ENCODE measurements around the gene TTLL11. TPM values are rescaled to one million over a fixed set of nuclear protein-coding genes. Genes with fewer than 3 reads are reported as not detected.
A peak's percentile ranks its signal among the peaks of the same experiment; 100 is the strongest.

TTLL11 gene
- total RNA-seq, 3 donors from 2014 or later: 6.0 to 22.2 (median 6.4) TPM

- intact Hi-C loops (cut with DNase I, micrococcal nuclease): no loop called here
- no peak for ATAC-seq
- Histone ChIP-seq H3K4me1 (ENCODE audit: low read depth) (no peaks in the 10 kb centered on the region), H3K36me3 (ENCODE audit: low read depth) (no peaks in the 10 kb centered on the region), H3K4me3 (no peak overlapping the region), H3K9me3 (no peaks in the 10 kb centered on the region)
- DNase-seq: peak in 1 of 3 donors; percentile 10
- TF ChIP-seq, protein P1, sequence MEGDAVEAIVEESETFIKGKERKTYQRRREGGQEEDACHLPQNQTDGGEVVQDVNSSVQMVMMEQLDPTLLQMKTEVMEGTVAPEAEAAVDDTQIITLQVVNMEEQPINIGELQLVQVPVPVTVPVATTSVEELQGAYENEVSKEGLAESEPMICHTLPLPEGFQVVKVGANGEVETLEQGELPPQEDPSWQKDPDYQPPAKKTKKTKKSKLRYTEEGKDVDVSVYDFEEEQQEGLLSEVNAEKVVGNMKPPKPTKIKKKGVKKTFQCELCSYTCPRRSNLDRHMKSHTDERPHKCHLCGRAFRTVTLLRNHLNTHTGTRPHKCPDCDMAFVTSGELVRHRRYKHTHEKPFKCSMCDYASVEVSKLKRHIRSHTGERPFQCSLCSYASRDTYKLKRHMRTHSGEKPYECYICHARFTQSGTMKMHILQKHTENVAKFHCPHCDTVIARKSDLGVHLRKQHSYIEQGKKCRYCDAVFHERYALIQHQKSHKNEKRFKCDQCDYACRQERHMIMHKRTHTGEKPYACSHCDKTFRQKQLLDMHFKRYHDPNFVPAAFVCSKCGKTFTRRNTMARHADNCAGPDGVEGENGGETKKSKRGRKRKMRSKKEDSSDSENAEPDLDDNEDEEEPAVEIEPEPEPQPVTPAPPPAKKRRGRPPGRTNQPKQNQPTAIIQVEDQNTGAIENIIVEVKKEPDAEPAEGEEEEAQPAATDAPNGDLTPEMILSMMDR (IDR thresholded peaks at IDR 0.05): no peak
Observed at GRCh38 chr9:121860744-121861143, 232.4 kb downstream of the TTLL11 start.

- Histone ChIP-seq H3K4me1 (ENCODE audit: low read depth) (no peaks in the 10 kb centered on the region), H3K9me3 (no peaks in the 10 kb centered on the region), H3K36me3 (ENCODE audit: low read depth) (no peaks in the 10 kb centered on the region), H3K4me3 (no peak overlapping the region)
- TF ChIP-seq, protein P1 (IDR thresholded peaks at IDR 0.05): no peak
- DNase-seq (no peak), ATAC-seq (no peak)
- intact Hi-C loops (cut with DNase I, micrococcal nuclease): no loop called here
Observed at GRCh38 chr9:121860213-121860612, 232.9 kb downstream of the TTLL11 start.

DNA sequence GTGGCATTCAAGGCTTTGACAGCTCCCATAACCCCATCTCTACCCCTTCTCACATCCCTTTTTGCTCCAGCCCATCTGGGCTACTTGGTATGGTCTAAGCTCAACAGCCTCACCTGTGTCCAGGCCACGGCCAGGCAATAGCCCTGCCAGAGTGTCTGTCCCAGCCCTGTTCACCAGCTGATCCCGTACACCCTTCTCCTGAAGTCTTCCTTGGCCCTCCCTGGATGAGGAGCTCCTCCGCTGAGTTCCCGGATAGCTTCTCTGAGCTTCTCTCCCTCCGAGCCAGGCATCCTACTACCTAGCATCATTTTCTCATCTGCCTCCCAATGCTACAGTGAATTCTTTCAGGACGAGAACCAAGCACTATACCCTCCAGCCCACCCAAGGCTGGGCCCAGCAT is 233.5 kb downstream of the TTLL11 start:
- Histone ChIP-seq H3K4me3 (no peak overlapping the region), H3K36me3 (ENCODE audit: low read depth) (no peaks in the 10 kb centered on the region), H3K9me3 (no peaks in the 10 kb centered on the region), H3K4me1 (ENCODE audit: low read depth) (no peaks in the 10 kb centered on the region)
- intact Hi-C loops (cut with DNase I, micrococcal nuclease): no loop called here
- ATAC-seq (no peak), DNase-seq (no peak)
- TF ChIP-seq, protein P1 (IDR thresholded peaks at IDR 0.05): no peak

GRCh38 chr9:121858788-121859187 is 234.3 kb downstream of the TTLL11 start:
- Histone ChIP-seq H3K9me3 (no peaks in the 10 kb centered on the region), H3K4me3 (no peak overlapping the region), H3K36me3 (ENCODE audit: low read depth) (no peaks in the 10 kb centered on the region), H3K4me1 (ENCODE audit: low read depth) (no peaks in the 10 kb centered on the region)
- TF ChIP-seq, protein P1 (IDR thresholded peaks at IDR 0.05): no peak
- DNase-seq: no peak
- no peak for ATAC-seq
- intact Hi-C loops (cut with DNase I, micrococcal nuclease): no loop called here

DNA sequence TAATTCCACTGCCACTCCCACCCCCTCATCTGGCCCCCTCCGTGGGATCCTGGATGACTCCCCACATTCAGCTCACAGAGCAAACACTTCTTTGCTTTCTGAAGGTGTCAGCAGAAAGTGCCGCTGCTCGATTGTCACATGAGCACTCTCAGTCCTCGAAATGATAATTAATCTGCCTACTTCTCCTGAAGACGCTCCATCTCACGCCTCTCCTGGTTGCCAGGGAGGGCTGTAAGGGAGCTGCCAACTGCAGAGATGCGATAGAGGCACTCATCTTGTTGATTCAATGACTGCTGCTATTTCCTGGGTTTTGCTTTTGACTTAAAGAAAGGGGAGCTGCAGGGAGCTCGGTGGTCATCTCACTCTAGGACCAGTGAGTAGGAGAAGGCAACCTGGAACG is 235.2 kb downstream of the TTLL11 start:
- ATAC-seq (no peak), DNase-seq (no peak)
- intact Hi-C loops (cut with DNase I, micrococcal nuclease): no loop called here
- no peaks in the 10 kb centered on the region for H3K36me3 ChIP-seq (ENCODE audit: low read depth)
- H3K9me3 ChIP-seq: no peaks in the 10 kb centered on the region
- TF ChIP-seq, protein P1 (IDR thresholded peaks at IDR 0.05): no peak
- H3K4me1 ChIP-seq (ENCODE audit: low read depth): no peaks in the 10 kb centered on the region
- H3K4me3 ChIP-seq: no peak overlapping the region

GRCh38 chr9:121855476-121855875 is 237.6 kb downstream of the TTLL11 start:
- intact Hi-C loops (cut with DNase I, micrococcal nuclease): no loop called here
- Histone ChIP-seq H3K36me3 (ENCODE audit: low read depth) (no peaks in the 10 kb centered on the region), H3K4me3 (no peak overlapping the region), H3K4me1 (ENCODE audit: low read depth) (no peaks in the 10 kb centered on the region), H3K9me3 (no peaks in the 10 kb centered on the region)
- TF ChIP-seq, protein P1 (IDR thresholded peaks at IDR 0.05): no peak
- ATAC-seq: no peak
- DNase-seq: no peak

Measured in mucosa of descending colon (tissue), 3 donors.